ELF-1 (cell line): ENCODE results near the gene DECR2.
A peak's percentile ranks its signal among the peaks of the same experiment; 100 is the strongest.
"Not testable (repeated sequence)": the region's sequence is repeated elsewhere in the genome, so short reads cannot be mapped to it uniquely, and the experiment has no call there.

Experiments used
- DNase-seq: peaks from one replicate; pipeline ENCODE4 v3.0.0-alpha.2; 2016; ENCODE audit warnings: low read depth, low spot score

The DECR2 gene

DNA sequence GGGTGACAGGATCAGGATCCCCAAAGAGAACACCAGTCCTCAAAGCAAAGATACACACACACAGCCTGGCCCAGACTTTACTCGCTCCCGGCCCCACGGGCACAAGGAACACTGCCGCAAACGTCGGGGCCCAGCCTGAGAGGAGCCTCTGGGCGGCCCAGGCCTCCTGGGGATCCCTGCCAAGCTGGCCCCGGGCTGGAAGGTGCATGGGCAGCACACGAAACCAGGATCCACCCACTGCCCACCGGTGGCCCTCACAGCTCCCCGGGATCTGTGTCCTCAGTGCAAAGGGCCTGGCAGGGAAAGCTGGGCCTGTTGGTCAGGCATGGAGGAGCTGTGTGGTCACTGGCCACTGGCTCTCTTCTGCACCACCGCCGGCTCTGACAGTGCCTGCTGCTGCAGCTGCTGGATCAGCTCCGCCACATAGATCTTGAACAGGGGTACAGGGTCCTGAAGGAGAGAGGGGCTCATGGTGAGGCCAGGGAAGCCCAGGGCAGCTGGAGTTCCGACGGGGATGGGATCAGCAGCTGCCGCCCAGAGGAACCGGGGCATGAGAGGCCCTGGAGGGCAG lies 34.3 kb upstream of the DECR2 start:
- DNase-seq, result no peak

- no peak for DNase-seq
Observed at GRCh38 chr16:368388-369158, 33.1 kb upstream of the DECR2 start.

DNA sequence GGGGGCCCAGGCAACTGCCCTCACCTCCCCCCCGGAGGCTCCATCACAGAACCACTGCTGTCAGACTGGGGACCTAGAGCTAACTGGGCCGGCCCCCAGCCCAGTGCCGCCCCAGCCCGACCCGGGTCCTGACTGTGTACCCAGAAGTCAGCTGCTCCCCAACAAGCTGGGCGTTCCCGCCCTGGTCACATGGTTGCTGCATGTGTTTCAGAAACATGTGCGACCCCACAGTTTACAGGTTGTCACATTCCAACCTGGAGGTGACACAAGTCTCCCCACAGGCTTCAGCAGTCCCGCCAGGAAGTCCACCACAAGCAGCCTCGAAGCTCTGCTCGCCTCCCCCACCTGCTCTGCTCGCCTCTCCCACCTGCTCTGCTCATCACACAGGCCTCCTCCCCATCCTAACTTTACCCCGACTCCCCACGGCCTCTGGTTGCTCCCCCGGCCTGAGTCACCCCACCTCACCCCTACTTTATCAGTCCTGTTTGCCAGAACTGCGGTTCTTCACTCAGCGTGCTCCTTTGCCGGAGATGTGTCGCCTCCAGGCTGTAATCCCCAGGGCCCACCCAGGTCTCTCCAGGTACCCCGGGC lies 32.3 kb upstream of the DECR2 start:
- no peak for DNase-seq

GRCh38 chr16:369866-370436 lies 31.7 kb upstream of the DECR2 start:
- no peak for DNase-seq

GRCh38 chr16:370443-370842 lies 31.2 kb upstream of the DECR2 start, which contains the start of gene MRPL28:
Gene MRPL28, minus strand, starts transcription at chr16:370538. Its CDS starts 320 bp downstream, at chr16:370218.
- peak; percentile 96 for DNase-seq

- no peak for DNase-seq
Observed at GRCh38 chr16:370979-371514, 30.6 kb upstream of the DECR2 start.

DNA sequence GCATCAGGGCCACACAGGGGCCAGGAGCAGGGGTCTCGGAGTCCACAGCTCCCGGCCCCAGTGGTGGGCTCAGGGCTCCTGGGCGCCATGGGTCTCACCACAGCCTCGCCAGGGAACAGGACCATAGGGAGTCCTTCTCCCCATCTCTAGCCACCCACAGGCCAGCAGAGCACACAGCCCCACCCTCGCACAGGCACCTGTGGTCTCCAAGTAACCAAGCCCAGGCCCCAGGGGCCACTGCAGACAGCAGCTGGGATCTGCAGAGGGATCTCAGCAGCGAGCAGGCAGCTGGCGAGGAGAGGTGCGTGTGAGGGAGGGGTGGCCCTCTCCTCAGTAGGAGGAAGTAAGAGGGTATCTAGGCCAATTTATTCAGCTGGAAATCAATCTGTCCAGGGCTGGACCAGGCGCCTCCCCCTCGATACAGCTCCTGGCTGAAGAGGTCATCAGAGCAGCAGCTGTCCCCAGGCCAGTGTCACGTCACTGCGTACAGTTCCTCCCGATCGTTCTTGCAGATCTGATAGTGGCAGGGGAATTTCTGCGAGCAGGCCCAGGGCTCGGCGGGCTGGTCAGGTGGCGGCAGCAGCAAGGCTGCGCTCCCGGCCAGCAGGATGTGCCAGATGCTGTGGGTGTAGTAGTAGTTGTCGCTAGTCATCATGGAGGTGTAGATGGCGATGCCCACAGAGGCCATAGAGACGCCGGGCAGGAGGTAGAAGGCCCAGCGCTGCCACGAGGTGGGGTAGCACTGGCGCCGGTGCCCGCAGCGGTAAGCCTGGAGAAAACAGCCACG lies 30.0 kb upstream of the DECR2 start:
- DNase-seq, result no peak

GRCh38 chr16:372302-372983 lies 29.2 kb upstream of the DECR2 start:
- DNase-seq, result no peak

DNA sequence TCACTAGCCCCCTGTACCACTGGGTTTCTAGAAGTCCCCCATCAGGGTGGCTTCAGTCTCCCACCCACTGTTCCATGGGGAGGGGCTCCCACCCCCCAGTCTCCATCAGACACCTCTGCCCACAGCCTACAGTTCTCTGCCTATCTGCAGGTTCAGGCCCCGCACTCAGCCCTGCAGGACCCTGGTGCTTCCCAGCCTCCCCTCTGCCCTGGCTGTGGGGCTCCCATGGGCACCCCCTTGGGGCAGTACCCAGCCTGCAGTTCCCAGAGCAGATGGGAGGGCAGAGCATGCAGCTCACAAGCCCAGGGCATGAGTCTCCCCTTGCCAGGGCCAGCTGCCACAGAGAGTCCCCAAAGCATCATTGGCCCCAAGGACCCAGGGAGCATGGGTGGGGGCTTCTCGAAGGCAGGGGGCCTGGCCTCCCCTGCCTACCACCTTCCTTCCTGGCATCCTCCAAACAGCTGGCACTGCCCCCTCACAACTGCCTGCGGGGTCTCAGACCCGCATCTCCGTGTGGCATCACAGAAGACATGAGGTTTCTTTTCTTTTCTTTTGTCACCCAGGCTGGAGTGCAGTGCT lies 28.6 kb upstream of the DECR2 start:
- no peak for DNase-seq

GRCh38 chr16:373848-374615 lies 27.7 kb upstream of the DECR2 start:
- DNase-seq, result no peak

DNA sequence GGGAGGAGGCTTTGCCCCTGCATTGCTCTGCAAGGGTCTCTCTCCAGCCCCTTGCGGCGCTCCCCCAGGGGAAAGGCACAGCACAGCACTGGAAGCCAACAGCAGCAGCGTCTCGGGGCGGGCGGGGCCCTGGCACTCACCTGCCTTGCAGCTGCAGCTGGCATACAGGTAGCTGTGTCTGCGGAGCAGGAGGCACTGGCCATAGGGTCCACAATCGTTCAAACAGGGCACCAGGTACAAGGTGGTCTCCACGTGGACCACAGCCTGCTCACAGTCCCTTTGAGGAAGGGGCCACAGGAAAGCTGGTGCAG lies 27.1 kb upstream of the DECR2 start:
- no peak for DNase-seq

- DNase-seq, result no peak
Observed at GRCh38 chr16:375212-375611, 26.5 kb upstream of the DECR2 start.

GRCh38 chr16:375927-376816 lies 25.5 kb upstream of the DECR2 start:
- no peak for DNase-seq

- no peak for DNase-seq
Observed at GRCh38 chr16:376817-377418, 24.8 kb upstream of the DECR2 start.

GRCh38 chr16:377419-377951 lies 24.2 kb upstream of the DECR2 start:
- DNase-seq, result no peak

DNA sequence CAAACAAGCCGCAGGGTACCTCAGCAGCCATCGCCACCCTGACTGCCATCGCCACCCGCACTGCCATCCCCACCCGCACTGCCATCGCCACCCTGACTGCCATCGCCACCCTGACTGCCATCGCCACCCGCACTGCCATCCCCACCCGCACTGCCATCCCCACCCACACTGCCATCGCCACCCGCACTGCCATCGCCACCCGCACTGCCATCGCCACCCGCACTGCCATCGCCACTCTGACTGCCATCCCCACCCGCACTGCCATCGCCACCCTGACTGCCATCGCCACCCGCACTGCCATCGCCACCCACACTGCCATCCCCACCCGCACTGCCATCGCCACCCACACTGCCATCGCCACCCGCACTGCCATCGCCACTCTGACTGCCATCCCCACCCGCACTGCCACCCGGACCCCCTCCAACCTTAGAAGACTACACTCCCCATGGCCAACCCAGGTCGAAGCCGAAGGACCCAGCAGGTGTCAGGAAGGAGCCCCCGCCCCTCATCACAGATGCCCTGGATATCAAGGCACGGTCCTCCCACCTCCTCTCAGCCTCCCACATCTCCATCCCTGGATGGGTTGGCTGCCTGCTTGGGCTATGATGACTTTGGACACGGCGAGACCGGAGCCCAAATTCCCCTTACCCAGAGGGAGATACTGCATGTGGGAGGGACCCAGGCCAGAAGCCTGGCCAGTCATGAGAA lies 23.4 kb upstream of the DECR2 start:
- not testable (repeated sequence) for DNase-seq

DNA sequence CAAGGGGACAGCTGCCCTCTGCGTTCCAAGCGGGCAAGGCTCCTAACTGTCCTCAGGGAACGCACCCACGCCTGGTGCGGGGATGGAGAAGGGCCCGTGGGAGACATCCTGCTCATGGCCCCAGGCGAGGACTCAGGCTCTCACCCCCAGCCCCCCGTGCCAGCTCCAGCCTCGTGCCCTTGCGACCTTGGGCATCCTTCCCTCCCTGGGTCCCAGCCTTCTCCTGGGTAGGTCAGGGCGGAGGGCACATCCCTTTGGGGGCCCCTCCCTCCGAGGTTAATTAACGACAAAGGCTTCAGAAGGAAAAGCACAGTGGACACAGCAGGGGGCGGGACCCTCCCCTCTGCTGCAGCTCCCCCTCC lies 22.9 kb upstream of the DECR2 start:
- no peak for DNase-seq
